Measurements from ENCODE around the gene THAP4. TPM values are rescaled to one million over a fixed set of nuclear protein-coding genes. Genes with fewer than 3 reads are reported as not detected.

Gene THAP4
- total RNA-seq, 1 donor from 2014 or later, result 32.4 TPM

GRCh38 chr2:241613017-241613780 lies 23.8 kb downstream of the THAP4 start:
- Mint-ChIP-seq H3K4me1 (ENCODE audit: low read depth, unreplicated experiment) (peaks cover 23% of the 10 kb centered on the region), H3K36me3 (ENCODE audit: unreplicated experiment) (no peaks in the 10 kb centered on the region), H3K4me3 (ENCODE audit: unreplicated experiment) (no peak overlapping the region), H3K27ac (ENCODE audit: unreplicated experiment) (peak overlapping the region; percentile 8), H3K27me3 (ENCODE audit: unreplicated experiment) (peaks cover 2% of the 10 kb centered on the region), H3K9me3 (ENCODE audit: unreplicated experiment) (peaks cover 3% of the 10 kb centered on the region)
- no peak for DNase-seq
- TF ChIP-seq CTCF (IDR thresholded peaks at IDR 0.05; ENCODE audit: partially characterized antibody, unreplicated experiment), result no peak

- Mint-ChIP-seq H3K27me3 (ENCODE audit: unreplicated experiment) (peaks cover 2% of the 10 kb centered on the region), H3K36me3 (ENCODE audit: unreplicated experiment) (no peaks in the 10 kb centered on the region), H3K9me3 (ENCODE audit: unreplicated experiment) (peaks cover 3% of the 10 kb centered on the region), H3K4me3 (ENCODE audit: unreplicated experiment) (no peak overlapping the region), H3K4me1 (ENCODE audit: low read depth, unreplicated experiment) (peaks cover 22% of the 10 kb centered on the region), H3K27ac (ENCODE audit: unreplicated experiment) (peak overlapping the region; percentile 70)
- TF ChIP-seq CTCF (IDR thresholded peaks at IDR 0.05; ENCODE audit: partially characterized antibody, unreplicated experiment), result no peak
- DNase-seq, result no peak
These were observed 24.6 kb downstream of the THAP4 start for GRCh38 chr2:241612156-241613016.

- Mint-ChIP-seq H3K27me3 (ENCODE audit: unreplicated experiment) (peaks cover 2% of the 10 kb centered on the region), H3K4me1 (ENCODE audit: low read depth, unreplicated experiment) (peaks cover 19% of the 10 kb centered on the region)
- TF ChIP-seq CTCF (IDR thresholded peaks at IDR 0.05; ENCODE audit: partially characterized antibody, unreplicated experiment), result no peak
These were observed 25.9 kb downstream of the THAP4 start for GRCh38 chr2:241611062-241611461.

GRCh38 chr2:241609859-241610793 lies 26.8 kb downstream of the THAP4 start:
- H3K4me3 Mint-ChIP-seq (ENCODE audit: unreplicated experiment), result peak overlapping the region; percentile 82
- peak; percentile 94 for DNase-seq
- no peaks in the 10 kb centered on the region for H3K36me3 Mint-ChIP-seq (ENCODE audit: unreplicated experiment)
- H3K9me3 Mint-ChIP-seq (ENCODE audit: unreplicated experiment), result peaks cover 3% of the 10 kb centered on the region
- peaks cover 2% of the 10 kb centered on the region for H3K27me3 Mint-ChIP-seq (ENCODE audit: unreplicated experiment)
- TF ChIP-seq CTCF (IDR thresholded peaks at IDR 0.05; ENCODE audit: partially characterized antibody, unreplicated experiment), result peak; percentile 71
- peak overlapping the region; percentile 23 for H3K27ac Mint-ChIP-seq (ENCODE audit: unreplicated experiment)
- peaks cover 16% of the 10 kb centered on the region for H3K4me1 Mint-ChIP-seq (ENCODE audit: low read depth, unreplicated experiment)

More at GRCh38 chr2:241611062-241611461, 25.9 kb downstream of the THAP4 start:
- H3K4me3 Mint-ChIP-seq (ENCODE audit: unreplicated experiment), result peak overlapping the region; percentile 82
- no peak overlapping the region for H3K27ac Mint-ChIP-seq (ENCODE audit: unreplicated experiment)
- no peak for DNase-seq
- H3K36me3 Mint-ChIP-seq (ENCODE audit: unreplicated experiment), result no peaks in the 10 kb centered on the region
- H3K9me3 Mint-ChIP-seq (ENCODE audit: unreplicated experiment), result peaks cover 3% of the 10 kb centered on the region
